Panc1 (cell line): ENCODE data around the gene LDB3. TPM values are rescaled to one million over a fixed set of nuclear protein-coding genes. Genes with fewer than 3 reads are reported as not detected.

Experiments used
- ATAC-seq: fragments of 200-7000 bp; cut with Tn5 transposase; 2 replicates; pipeline ENCODE4 v1.9.1; 2020; ENCODE audit warnings: mild to moderate bottlenecking, moderate library complexity
- BruUV-seq: library from RNA; stranded (reverse); fragments of 400-500 nt; replicated peaks from 2 replicates; lab custom pipeline; 2021; lab: Mats Ljungman, UMichigan
- CTCF ChIA-PET: fragments of 300-600 bp; sonication (Branson Sonifier 250); formaldehyde crosslinking; loops from one replicate; lab custom pipeline; 2022; ENCODE audit warnings: antibody characterized with exemption; lab: Charles Lee
- POLR2A ChIA-PET: fragments of 300-600 bp; sonication (Branson Sonifier 250); formaldehyde crosslinking; loops from one replicate; lab custom pipeline; 2022; ENCODE audit warnings: antibody characterized with exemption; lab: Charles Lee
- DNase-seq: peaks from one replicate; pipeline ENCODE4 v3.0.0-alpha.2; 2010; ENCODE audit warnings: low read depth, low spot score
- H3K27ac ChIP-seq: 2 replicates; pipeline ENCODE4 v1.5.1; 2011; ENCODE audit warnings: mild to moderate bottlenecking, low read length, inconsistent platforms
- H3K27me3 ChIP-seq: fragments of 200-500 bp; sonication (Bioruptor generic); 2 replicates; pipeline ENCODE4 v1.6.0; 2014; ENCODE audit warnings: low read length, inconsistent platforms; ENCODE audit not compliant: control insufficient read depth, insufficient read depth
- H3K36me3 ChIP-seq: fragments of 200-500 bp; sonication (Bioruptor generic); 2 replicates; pipeline ENCODE4 v1.5.1; 2014; ENCODE audit warnings: inconsistent platforms, mild to moderate bottlenecking, low read length, moderate library complexity; ENCODE audit not compliant: control insufficient read depth, insufficient read depth
- H3K4me1 ChIP-seq: 2 replicates; pipeline ENCODE4 v1.5.1; 2011; ENCODE audit warnings: inconsistent platforms, mild to moderate bottlenecking, low read length, moderate library complexity; ENCODE audit not compliant: control insufficient read depth, insufficient read depth
- H3K4me3 ChIP-seq, 2 experiments: 2 replicates each; pipeline ENCODE4 v1.5.1; 2011 to 2012; ENCODE audit warnings: low read depth in 2 of 2, low read length in 2 of 2, mild to moderate bottlenecking in 2 of 2, inconsistent platforms in 1 of 2, moderate library complexity in 1 of 2
- H3K9me3 ChIP-seq: fragments of 200-500 bp; sonication (Bioruptor generic); 2 replicates; pipeline ENCODE4 v1.5.1; 2014; ENCODE audit warnings: low read depth, mild to moderate bottlenecking, inconsistent platforms, low read length, moderate library complexity; ENCODE audit not compliant: control insufficient read depth, insufficient read depth
- POLR2AphosphoS5 ChIP-seq: IDR thresholded peaks from 2 replicates; pipeline ENCODE4 v1.6.1; 2012; ENCODE audit warnings: mild to moderate bottlenecking, low read depth, low read length, moderate library complexity
- REST ChIP-seq, 2 experiments: IDR thresholded peaks; 2 replicates each; pipeline ENCODE4 v1.6.1; 2011 to 2012; ENCODE audit warnings: low read depth in 2 of 2, control low read depth in 1 of 2, low read length in 1 of 2, mild to moderate bottlenecking in 1 of 2, moderate library complexity in 1 of 2; ENCODE audit not compliant: insufficient read depth in 1 of 2
- SIN3A ChIP-seq: IDR thresholded peaks from 2 replicates; pipeline ENCODE4 v1.6.1; 2012; ENCODE audit warnings: low read depth, mild to moderate bottlenecking, low read length, moderate library complexity, borderline replicate concordance; ENCODE audit not compliant: insufficient read depth
- TCF7L2 ChIP-seq: IDR thresholded peaks from 2 replicates; pipeline ENCODE4 v1.6.1; 2011; ENCODE audit warnings: mild to moderate bottlenecking, low read depth, low read length, inconsistent platforms
- in situ Hi-C: cut with HindIII; loops from 2 replicates; pipeline ENCODE4 v1.10.0; 2016; ENCODE audit warnings: low sequenced_read_pairs, low pct_unique_long_range_greater_than_20kb
- intact Hi-C: fragments of 100-400 bp; cut with micrococcal nuclease; formaldehyde crosslinking; loops from one replicate; pipeline ENCODE4 v1.10.0; 2022; ENCODE audit not compliant: unreplicated experiment
- total RNA-seq: library from RNA; stranded (reverse); gene quantifications from one replicate; pipeline ENCODE4 v1.2.1, GENCODE V29; 2021; ENCODE audit not compliant: unreplicated experiment
- TF ChIP-seq, protein P1 (sequence below): fragments of 450-650 bp; IDR thresholded peaks from 2 replicates; pipeline ENCODE4 v1.5.1; 2017; ENCODE audit warnings: mild to moderate bottlenecking

LDB3 gene
- total RNA-seq, 1 experiment from 2014 or later = 0.15 TPM

DNA sequence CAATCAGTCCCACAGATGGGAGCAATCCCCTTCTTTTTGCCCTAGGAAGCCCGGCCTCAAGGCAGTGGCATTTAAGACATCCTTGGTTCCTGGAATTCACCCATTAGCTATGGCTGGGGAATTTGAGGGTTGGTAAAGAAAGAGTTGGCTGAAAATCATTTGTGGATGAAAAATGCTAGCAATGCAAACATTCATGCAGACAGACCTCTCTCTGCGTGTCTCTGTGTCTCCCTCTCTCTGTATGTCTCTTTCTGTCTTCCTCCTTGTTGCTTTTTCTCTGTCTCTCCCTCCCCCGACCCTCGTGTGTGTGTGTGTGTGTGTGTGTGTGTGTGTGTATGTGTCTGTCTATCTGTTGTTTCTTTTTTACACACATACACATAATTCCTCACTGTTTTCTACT lies 19.4 kb downstream of the LDB3 start:
- H3K4me1 ChIP-seq = peaks cover 20% of the 10 kb centered on the region
- no peaks in the 10 kb centered on the region for H3K9me3 ChIP-seq
- H3K27ac ChIP-seq = no peak overlapping the region
- ChIA-PET POLR2A (no interaction called here), CTCF (interaction anchor here (0.6 kb wide), 2 partner anchors 53 to 351 kb away, joined by 5 to 7 read pairs; no protein-coding TSS in a partner anchor)
- no peak for ATAC-seq
- no peaks in the 10 kb centered on the region for H3K36me3 ChIP-seq
- no TSS peak for BruUV-seq
- TF ChIP-seq REST (IDR thresholded peaks at IDR 0.05; ENCODE audit: insufficient read depth in 1 of 2, low read depth in 2 of 2, low read length in 1 of 2) = no peak
- TF ChIP-seq, protein P1, sequence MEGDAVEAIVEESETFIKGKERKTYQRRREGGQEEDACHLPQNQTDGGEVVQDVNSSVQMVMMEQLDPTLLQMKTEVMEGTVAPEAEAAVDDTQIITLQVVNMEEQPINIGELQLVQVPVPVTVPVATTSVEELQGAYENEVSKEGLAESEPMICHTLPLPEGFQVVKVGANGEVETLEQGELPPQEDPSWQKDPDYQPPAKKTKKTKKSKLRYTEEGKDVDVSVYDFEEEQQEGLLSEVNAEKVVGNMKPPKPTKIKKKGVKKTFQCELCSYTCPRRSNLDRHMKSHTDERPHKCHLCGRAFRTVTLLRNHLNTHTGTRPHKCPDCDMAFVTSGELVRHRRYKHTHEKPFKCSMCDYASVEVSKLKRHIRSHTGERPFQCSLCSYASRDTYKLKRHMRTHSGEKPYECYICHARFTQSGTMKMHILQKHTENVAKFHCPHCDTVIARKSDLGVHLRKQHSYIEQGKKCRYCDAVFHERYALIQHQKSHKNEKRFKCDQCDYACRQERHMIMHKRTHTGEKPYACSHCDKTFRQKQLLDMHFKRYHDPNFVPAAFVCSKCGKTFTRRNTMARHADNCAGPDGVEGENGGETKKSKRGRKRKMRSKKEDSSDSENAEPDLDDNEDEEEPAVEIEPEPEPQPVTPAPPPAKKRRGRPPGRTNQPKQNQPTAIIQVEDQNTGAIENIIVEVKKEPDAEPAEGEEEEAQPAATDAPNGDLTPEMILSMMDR = no peak
- no peak for TF ChIP-seq SIN3A
- TF ChIP-seq TCF7L2 = no peak
- no peak for TF ChIP-seq POLR2AphosphoS5
- H3K27me3 ChIP-seq = no peaks in the 10 kb centered on the region
- intact Hi-C loops (loop anchor here (10.0 kb wide), 1 partner anchor 63 kb away; no protein-coding TSS in a partner anchor), in situ Hi-C loops (no loop called here)
- H3K4me3 ChIP-seq = no peak overlapping the region
- no peak for DNase-seq

- TF ChIP-seq, protein P1 = peak; percentile 93
- no peak for TF ChIP-seq POLR2AphosphoS5
- CTCF ChIA-PET = interaction anchor here (0.6 kb wide), 1 partner anchor 1054 kb away, joined by 8 read pairs; no protein-coding TSS in a partner anchor
These were observed 20.1 kb downstream of the LDB3 start for GRCh38 chr10:86688398-86688921.

More at GRCh38 chr10:86688398-86688921, 20.1 kb downstream of the LDB3 start:
- H3K4me3 ChIP-seq = no peak overlapping the region
- ATAC-seq (peak; percentile 79), DNase-seq (no peak)
- in situ Hi-C loops = no loop called here
- H3K27ac ChIP-seq = no peak overlapping the region
- no peaks in the 10 kb centered on the region for H3K27me3 ChIP-seq
- no peaks in the 10 kb centered on the region for H3K9me3 ChIP-seq
- intact Hi-C loops = loop anchor here (10.0 kb wide), 1 partner anchor 64 kb away; no protein-coding TSS in a partner anchor
- no peaks in the 10 kb centered on the region for H3K36me3 ChIP-seq
- H3K4me1 ChIP-seq = peaks cover 22% of the 10 kb centered on the region
- no TSS peak for BruUV-seq
- POLR2A ChIA-PET = no interaction called here
